Measurements from ENCODE around the gene ERCC5. TPM values are rescaled to one million over a fixed set of nuclear protein-coding genes. Genes with fewer than 3 reads are reported as not detected.

The ERCC5 gene
- 40.0 and 43.3 TPM in 2 replicates for total RNA-seq

GRCh38 chr13:102845630-102846260 lies at the start of gene ERCC5:
TSS of gene ERCC5 (plus strand) at chr13:102846032. CDS start at chr13:102846267, 235 bp downstream.

DNA sequence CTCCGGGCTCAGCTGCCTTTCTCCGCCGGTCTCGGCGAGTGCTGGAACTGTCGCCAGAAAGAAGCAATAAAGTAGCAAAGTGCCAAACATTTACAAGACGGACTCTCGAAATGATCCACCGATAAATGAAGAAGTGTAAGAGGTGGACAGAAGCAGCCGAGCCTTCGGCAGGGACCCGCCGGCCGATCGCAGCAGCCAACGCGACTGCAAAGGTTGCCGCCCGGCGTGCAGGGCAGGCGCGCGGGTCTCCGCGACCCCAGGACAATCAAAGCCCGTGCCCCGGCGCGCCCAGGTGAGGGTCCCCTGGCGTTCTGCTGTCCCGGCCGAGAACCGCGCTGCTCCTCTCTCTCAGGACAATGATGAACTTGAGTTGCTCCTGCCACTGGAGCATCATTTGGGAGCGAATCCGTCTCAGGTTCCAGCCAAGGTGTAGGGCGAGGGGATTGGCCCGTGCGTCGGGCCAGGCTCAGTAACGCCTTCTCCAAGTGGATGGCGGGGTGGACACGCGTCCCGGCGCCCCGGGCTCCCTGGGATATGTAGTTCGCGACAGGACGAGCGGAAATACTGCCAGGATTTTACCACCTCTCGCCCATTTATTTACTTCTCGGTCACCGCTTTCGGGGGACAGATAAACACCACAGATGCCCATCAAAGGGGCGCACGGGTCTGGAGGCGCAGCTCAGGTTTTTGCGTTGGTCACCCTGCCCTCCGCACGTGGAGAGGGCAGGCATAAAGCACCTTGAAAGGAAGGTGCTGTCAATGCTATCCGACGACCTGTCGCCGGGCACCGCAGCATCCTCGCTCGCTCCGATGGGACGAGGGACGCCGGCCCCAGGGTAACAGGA lies 47.0 kb upstream of the ERCC5 start, which contains the start of the genes BIVM and POGLUT2:
BIVM (plus strand) TSS at position 539 of the 845 bp plus-strand sequence. CDS start 8,149 bp downstream, outside the sequence.
POGLUT2 (minus strand) TSS at position 396 of the 845 bp plus-strand sequence; CDS start at position 90, 306 bp downstream.

Other genes starting within 250 kb of the ERCC5 start
- 31.5 and 41.2 TPM in 2 replicates for gene TPP2, start 249.0 kb upstream of the ERCC5 start, total RNA-seq
- gene METTL21C, start 151.0 kb upstream of the ERCC5 start, total RNA-seq: not detected in 2 replicates
- 13.0 and 20.6 TPM in 2 replicates for gene TEX30, start 72.2 kb upstream of the ERCC5 start, total RNA-seq
- gene POGLUT2, start 47.1 kb upstream of the ERCC5 start, total RNA-seq: 16.6 and 21.2 TPM in 2 replicates
- gene BIVM, start 46.9 kb upstream of the ERCC5 start, total RNA-seq: 9.7 and 14.8 TPM in 2 replicates
- not detected in 2 replicates for gene SLC10A2, start 220.4 kb downstream of the ERCC5 start, total RNA-seq

All from endothelial cell of coronary artery (primary cell).